ENCODE data around the gene PDHX.

The PDHX gene

DNA sequence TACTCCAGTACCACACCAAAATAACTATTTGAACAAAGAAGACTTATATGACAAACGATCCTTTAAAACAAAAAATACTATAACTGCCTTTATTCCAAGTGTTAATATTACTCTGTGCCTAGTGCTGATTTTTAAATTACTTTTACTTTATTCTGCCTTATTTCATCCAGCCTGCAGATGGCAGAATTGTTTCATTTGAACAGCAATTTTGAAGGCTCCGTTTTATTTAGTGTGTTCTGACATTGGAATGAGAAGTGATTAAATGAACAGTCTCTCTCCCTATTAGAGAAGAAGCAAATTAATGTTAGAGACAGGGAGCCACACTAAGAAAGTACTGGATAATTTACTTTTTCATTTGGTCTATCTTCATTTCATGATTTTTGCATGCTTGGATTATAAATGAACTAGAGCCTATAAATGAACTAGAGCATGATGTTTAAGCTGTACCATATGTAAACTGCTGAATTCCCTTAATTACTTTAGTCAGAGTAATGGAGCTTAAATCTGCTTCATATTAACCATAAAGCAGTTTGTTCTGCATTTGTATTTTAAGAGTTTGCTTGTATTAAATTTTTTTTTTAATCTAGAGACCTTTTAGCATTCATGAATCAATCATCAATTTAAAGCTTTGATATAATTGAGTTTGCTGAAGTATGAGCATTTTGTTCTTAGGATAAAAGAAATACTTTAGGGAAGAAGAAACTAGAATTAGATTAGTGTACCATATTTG lies 9.8 kb downstream of the PDHX start:
- TF ChIP-seq POLR2AphosphoS5 (IDR thresholded peaks at IDR 0.05; ENCODE audit: low read depth, low read length), result no peak
- TF ChIP-seq, protein P1, sequence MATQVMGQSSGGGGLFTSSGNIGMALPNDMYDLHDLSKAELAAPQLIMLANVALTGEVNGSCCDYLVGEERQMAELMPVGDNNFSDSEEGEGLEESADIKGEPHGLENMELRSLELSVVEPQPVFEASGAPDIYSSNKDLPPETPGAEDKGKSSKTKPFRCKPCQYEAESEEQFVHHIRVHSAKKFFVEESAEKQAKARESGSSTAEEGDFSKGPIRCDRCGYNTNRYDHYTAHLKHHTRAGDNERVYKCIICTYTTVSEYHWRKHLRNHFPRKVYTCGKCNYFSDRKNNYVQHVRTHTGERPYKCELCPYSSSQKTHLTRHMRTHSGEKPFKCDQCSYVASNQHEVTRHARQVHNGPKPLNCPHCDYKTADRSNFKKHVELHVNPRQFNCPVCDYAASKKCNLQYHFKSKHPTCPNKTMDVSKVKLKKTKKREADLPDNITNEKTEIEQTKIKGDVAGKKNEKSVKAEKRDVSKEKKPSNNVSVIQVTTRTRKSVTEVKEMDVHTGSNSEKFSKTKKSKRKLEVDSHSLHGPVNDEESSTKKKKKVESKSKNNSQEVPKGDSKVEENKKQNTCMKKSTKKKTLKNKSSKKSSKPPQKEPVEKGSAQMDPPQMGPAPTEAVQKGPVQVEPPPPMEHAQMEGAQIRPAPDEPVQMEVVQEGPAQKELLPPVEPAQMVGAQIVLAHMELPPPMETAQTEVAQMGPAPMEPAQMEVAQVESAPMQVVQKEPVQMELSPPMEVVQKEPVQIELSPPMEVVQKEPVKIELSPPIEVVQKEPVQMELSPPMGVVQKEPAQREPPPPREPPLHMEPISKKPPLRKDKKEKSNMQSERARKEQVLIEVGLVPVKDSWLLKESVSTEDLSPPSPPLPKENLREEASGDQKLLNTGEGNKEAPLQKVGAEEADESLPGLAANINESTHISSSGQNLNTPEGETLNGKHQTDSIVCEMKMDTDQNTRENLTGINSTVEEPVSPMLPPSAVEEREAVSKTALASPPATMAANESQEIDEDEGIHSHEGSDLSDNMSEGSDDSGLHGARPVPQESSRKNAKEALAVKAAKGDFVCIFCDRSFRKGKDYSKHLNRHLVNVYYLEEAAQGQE (IDR thresholded peaks at IDR 0.05; ENCODE audit: insufficient read depth in 1 of 2, low read depth in 2 of 2, low read length in 2 of 2), result no peak
- no peak for TF ChIP-seq SIN3A (IDR thresholded peaks at IDR 0.05; ENCODE audit: borderline replicate concordance, insufficient read depth, low read length)
- no peak for TF ChIP-seq FOXP2 (optimal IDR thresholded peaks at IDR 0.05; ENCODE audit: borderline replicate concordance, extremely low read depth, extremely low read length, insufficient read depth)
- TF ChIP-seq TAF1 (IDR thresholded peaks at IDR 0.05; ENCODE audit: borderline replicate concordance, insufficient read depth, low read length), result no peak

DNA sequence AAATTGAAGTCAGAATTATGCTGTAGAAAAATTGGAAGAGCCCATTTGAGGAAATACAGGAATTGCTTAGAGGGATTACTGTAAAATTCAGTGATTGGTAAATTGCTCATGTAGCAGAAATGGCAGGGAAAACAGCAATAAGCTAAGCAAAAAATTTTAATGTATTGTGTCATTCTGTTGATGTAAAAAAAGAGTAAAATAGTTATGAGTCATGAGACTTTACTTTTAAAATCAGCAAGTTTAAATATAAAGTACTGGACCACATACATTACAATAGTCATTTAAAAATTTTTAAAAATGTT lies 10.4 kb downstream of the PDHX start:
- no peak for TF ChIP-seq FOXP2 (optimal IDR thresholded peaks at IDR 0.05; ENCODE audit: borderline replicate concordance, extremely low read depth, extremely low read length, insufficient read depth)
- no peak for TF ChIP-seq SIN3A (IDR thresholded peaks at IDR 0.05; ENCODE audit: borderline replicate concordance, insufficient read depth, low read length)
- TF ChIP-seq, protein P1 (IDR thresholded peaks at IDR 0.05; ENCODE audit: insufficient read depth in 1 of 2, low read depth in 2 of 2, low read length in 2 of 2), result no peak

- TF ChIP-seq TAF1 (IDR thresholded peaks at IDR 0.05; ENCODE audit: borderline replicate concordance, insufficient read depth, low read length), result no peak
- TF ChIP-seq POLR2AphosphoS5 (IDR thresholded peaks at IDR 0.05; ENCODE audit: low read depth, low read length), result no peak
- TF ChIP-seq, protein P1 (IDR thresholded peaks at IDR 0.05; ENCODE audit: insufficient read depth in 1 of 2, low read depth in 2 of 2, low read length in 2 of 2), result no peak
- TF ChIP-seq SIN3A (IDR thresholded peaks at IDR 0.05; ENCODE audit: borderline replicate concordance, insufficient read depth, low read length), result no peak
- TF ChIP-seq FOXP2 (optimal IDR thresholded peaks at IDR 0.05; ENCODE audit: borderline replicate concordance, extremely low read depth, extremely low read length, insufficient read depth), result no peak
These were observed 12.0 kb downstream of the PDHX start for GRCh38 chr11:34928268-34928959.

GRCh38 chr11:34928960-34929680 lies 12.7 kb downstream of the PDHX start:
- TF ChIP-seq TAF1 (IDR thresholded peaks at IDR 0.05; ENCODE audit: borderline replicate concordance, insufficient read depth, low read length) (no peak), SIN3A (IDR thresholded peaks at IDR 0.05; ENCODE audit: borderline replicate concordance, insufficient read depth, low read length) (no peak), FOXP2 (optimal IDR thresholded peaks at IDR 0.05; ENCODE audit: borderline replicate concordance, extremely low read depth, extremely low read length, insufficient read depth) (no peak), POLR2AphosphoS5 (IDR thresholded peaks at IDR 0.05; ENCODE audit: low read depth, low read length) (no peak)
- TF ChIP-seq, protein P1 (IDR thresholded peaks at IDR 0.05; ENCODE audit: insufficient read depth in 1 of 2, low read depth in 2 of 2, low read length in 2 of 2), result no peak
